HepG2 (cell line): ENCODE results near the gene EFS. TPM values are rescaled to one million over a fixed set of nuclear protein-coding genes. Genes with fewer than 3 reads are reported as not detected.

Experiments used
- CHD2 ChIP-seq: IDR thresholded peaks from 2 replicates; pipeline ENCODE4 v1.6.1; 2011; ENCODE audit warnings: low read depth, low read length, improper control_type of control experiment
- HDAC1 ChIP-seq: sonication (generic); formaldehyde crosslinking; IDR thresholded peaks from 2 replicates; pipeline ENCODE4 v1.5.1; 2020; ENCODE audit warnings: mild to moderate bottlenecking, missing genetic modification reagents
- HHEX ChIP-seq: IDR thresholded peaks from 2 replicates; pipeline ENCODE4 v1.6.1; 2016; ENCODE audit warnings: control low read depth
- HMG20B ChIP-seq: conservative IDR thresholded peaks from 2 replicates; pipeline ENCODE4 v1.6.1; 2016; ENCODE audit warnings: missing genetic modification reagents, missing compliant biosample characterization
- MBNL3 ChIP-seq: fragments of 250-450 bp; sonication (Bioruptor Pico); conservative IDR thresholded peaks from 2 replicates; pipeline ENCODE4 v1.8.0; 2022; ENCODE audit warnings: mild to moderate bottlenecking, inconsistent platforms
- MEF2D ChIP-seq: sonication (generic); formaldehyde crosslinking; IDR thresholded peaks from 2 replicates; pipeline ENCODE4 v1.5.1; 2020; ENCODE audit warnings: mild to moderate bottlenecking, missing genetic modification reagents
- PAF1 ChIP-seq: IDR thresholded peaks from 2 replicates; pipeline ENCODE4 v1.6.1; 2016; ENCODE audit warnings: missing genetic modification reagents, missing compliant biosample characterization
- ZBTB7A ChIP-seq: sonication (generic); formaldehyde crosslinking; IDR thresholded peaks from 2 replicates; pipeline ENCODE4 v1.8.0; 2022; ENCODE audit warnings: mild to moderate bottlenecking, missing genetic modification reagents
- ZNF30 ChIP-seq: sonication (generic); formaldehyde crosslinking; IDR thresholded peaks from 2 replicates; pipeline ENCODE4 v1.5.0; 2020; ENCODE audit warnings: mild to moderate bottlenecking, missing genetic modification reagents
- ZNF337 ChIP-seq: sonication (generic); formaldehyde crosslinking; IDR thresholded peaks from 2 replicates; pipeline ENCODE4 v1.5.1; 2020; ENCODE audit warnings: missing genetic modification reagents, low read depth, mild to moderate bottlenecking, borderline replicate concordance
- ZNF547 ChIP-seq: sonication (generic); formaldehyde crosslinking; IDR thresholded peaks from 2 replicates; pipeline ENCODE4 v1.5.1; 2020; ENCODE audit warnings: mild to moderate bottlenecking, missing genetic modification reagents
- ZNF709 ChIP-seq: sonication (generic); formaldehyde crosslinking; IDR thresholded peaks from 2 replicates; pipeline ENCODE4 v1.5.0; 2020; ENCODE audit warnings: mild to moderate bottlenecking, missing genetic modification reagents
- ZNF749 ChIP-seq: sonication (generic); formaldehyde crosslinking; IDR thresholded peaks from 2 replicates; pipeline ENCODE4 v1.8.0; 2022; ENCODE audit warnings: mild to moderate bottlenecking, missing genetic modification reagents, moderate library complexity, borderline replicate concordance
- ZNF768 ChIP-seq: sonication (generic); formaldehyde crosslinking; IDR thresholded peaks from 2 replicates; pipeline ENCODE4 v1.4.0; 2020; ENCODE audit warnings: missing genetic modification reagents
- ZSCAN25 ChIP-seq: sonication (generic); formaldehyde crosslinking; IDR thresholded peaks from 2 replicates; pipeline ENCODE4 v1.8.0; 2022; ENCODE audit warnings: mild to moderate bottlenecking, missing genetic modification reagents
- ZSCAN31 ChIP-seq: sonication (generic); formaldehyde crosslinking; IDR thresholded peaks from 2 replicates; pipeline ENCODE4 v1.5.0; 2020; ENCODE audit warnings: low read depth, mild to moderate bottlenecking, missing genetic modification reagents
- polyA plus RNA-seq, 8 experiments: library from polyadenylated mRNA; depleted of rRNA in 3 of 8; stranded (reverse) in 7 of 8; unstranded in 1 of 8; fragments of >200 nt; fragmentation: Illumina TruSeq in 4 of 8; extraction: Trizol in 4 of 8; gene quantifications; 2 replicates each; pipeline versions ENCODE4 v1.2.1 to v1.2.3, GENCODE V29; 2011 to 2016; ENCODE audit warnings: low read depth in 4 of 8, missing spikeins in 1 of 8, mixed read lengths in 1 of 8; ENCODE audit not compliant: insufficient read depth in 1 of 8
- total RNA-seq, 5 experiments: library from RNA; depleted of rRNA; stranded (reverse); fragments of >200 nt; fragmentation: Illumina TruSeq; extraction: Trizol; gene quantifications; 2 replicates each; pipeline ENCODE4 v1.2.3, GENCODE V29; 2016; ENCODE audit warnings: low read depth in 1 of 5
- TF ChIP-seq, protein P1 (sequence below): sonication (generic); formaldehyde crosslinking; conservative IDR thresholded peaks from 2 replicates; pipeline ENCODE4 v1.4.0; 2020; ENCODE audit warnings: missing genetic modification reagents
- TF ChIP-seq, protein P2 (sequence below): sonication (generic); formaldehyde crosslinking; IDR thresholded peaks from 2 replicates; pipeline ENCODE4 v1.4.0; 2020; ENCODE audit warnings: missing genetic modification reagents
- TF ChIP-seq, protein P3 (sequence below): sonication (generic); formaldehyde crosslinking; IDR thresholded peaks from 2 replicates; pipeline ENCODE4 v1.8.1; 2022; ENCODE audit warnings: low read depth, mild to moderate bottlenecking, missing genetic modification reagents

The EFS gene
- total and polyA plus RNA-seq, 2 of the 13 experiments (the other 11 are each of a cell fraction or from before 2014, with no cell fraction given), result not detected

DNA sequence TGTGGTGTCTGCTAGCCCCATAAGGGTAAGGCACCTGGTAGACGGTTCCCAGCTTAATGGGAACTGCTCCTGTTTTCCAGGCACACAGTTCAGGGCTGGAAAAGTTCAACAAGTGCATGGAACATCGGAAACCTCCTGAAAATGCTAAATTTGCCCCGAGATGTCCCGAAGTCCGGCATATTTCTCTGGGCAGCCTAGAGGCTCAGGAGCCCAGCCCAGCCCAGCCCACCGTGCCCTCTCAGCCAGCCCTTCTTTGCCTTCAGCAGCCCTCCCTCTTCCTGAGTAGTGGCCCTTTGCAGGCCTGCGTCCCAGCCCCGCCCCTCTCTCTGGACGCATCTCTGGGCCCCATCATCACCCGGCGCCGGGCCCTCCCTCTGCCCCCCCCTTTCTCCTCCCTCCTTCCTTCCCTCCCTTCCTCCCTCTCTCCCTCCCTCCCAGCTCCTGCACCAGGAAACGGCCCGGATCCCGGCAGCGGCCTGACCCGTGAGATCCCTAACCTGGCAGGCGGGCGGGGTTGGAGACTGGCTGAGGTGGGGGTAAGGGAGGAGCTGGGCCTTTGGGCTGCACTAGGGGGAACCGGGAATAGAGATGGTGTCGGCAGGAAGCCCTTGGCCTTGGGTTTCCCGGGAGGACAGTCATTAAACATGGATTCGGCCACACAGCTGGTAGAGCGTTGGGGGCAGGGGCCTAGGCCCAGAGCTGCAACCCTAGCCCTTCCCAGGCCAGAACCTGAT lies 58.4 kb downstream of the EFS start, which contains the start of gene BCL2L2 (continued):
- peak; percentile 80 for TF ChIP-seq ZNF768
- peak; percentile 89; the same call in 1 of the 2 replicates for TF ChIP-seq ZNF337 (CRISPR knock-in tag)
- TF ChIP-seq CHD2, result peak; percentile 47
- peak; percentile 99 for TF ChIP-seq ZNF547
- TF ChIP-seq MEF2D (CRISPR knock-in tag), result peak; percentile 96
- peak; percentile 78 for TF ChIP-seq ZNF709
- TF ChIP-seq, protein P1, sequence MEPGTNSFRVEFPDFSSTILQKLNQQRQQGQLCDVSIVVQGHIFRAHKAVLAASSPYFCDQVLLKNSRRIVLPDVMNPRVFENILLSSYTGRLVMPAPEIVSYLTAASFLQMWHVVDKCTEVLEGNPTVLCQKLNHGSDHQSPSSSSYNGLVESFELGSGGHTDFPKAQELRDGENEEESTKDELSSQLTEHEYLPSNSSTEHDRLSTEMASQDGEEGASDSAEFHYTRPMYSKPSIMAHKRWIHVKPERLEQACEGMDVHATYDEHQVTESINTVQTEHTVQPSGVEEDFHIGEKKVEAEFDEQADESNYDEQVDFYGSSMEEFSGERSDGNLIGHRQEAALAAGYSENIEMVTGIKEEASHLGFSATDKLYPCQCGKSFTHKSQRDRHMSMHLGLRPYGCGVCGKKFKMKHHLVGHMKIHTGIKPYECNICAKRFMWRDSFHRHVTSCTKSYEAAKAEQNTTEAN (CRISPR knock-in tag), result peak; percentile 78; the same call in 1 of the 2 replicates
- peak; percentile 88 for TF ChIP-seq ZBTB7A (CRISPR knock-in tag)
- no peak for TF ChIP-seq MBNL3 (CRISPR knock-in tag)
- peak; percentile 97 for TF ChIP-seq ZSCAN31
- TF ChIP-seq, protein P2, sequence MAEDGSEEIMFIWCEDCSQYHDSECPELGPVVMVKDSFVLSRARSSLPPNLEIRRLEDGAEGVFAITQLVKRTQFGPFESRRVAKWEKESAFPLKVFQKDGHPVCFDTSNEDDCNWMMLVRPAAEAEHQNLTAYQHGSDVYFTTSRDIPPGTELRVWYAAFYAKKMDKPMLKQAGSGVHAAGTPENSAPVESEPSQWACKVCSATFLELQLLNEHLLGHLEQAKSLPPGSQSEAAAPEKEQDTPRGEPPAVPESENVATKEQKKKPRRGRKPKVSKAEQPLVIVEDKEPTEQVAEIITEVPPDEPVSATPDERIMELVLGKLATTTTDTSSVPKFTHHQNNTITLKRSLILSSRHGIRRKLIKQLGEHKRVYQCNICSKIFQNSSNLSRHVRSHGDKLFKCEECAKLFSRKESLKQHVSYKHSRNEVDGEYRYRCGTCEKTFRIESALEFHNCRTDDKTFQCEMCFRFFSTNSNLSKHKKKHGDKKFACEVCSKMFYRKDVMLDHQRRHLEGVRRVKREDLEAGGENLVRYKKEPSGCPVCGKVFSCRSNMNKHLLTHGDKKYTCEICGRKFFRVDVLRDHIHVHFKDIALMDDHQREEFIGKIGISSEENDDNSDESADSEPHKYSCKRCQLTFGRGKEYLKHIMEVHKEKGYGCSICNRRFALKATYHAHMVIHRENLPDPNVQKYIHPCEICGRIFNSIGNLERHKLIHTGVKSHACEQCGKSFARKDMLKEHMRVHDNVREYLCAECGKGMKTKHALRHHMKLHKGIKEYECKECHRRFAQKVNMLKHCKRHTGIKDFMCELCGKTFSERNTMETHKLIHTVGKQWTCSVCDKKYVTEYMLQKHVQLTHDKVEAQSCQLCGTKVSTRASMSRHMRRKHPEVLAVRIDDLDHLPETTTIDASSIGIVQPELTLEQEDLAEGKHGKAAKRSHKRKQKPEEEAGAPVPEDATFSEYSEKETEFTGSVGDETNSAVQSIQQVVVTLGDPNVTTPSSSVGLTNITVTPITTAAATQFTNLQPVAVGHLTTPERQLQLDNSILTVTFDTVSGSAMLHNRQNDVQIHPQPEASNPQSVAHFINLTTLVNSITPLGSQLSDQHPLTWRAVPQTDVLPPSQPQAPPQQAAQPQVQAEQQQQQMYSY (CRISPR knock-in tag), result 0 out of 2 replicates have a peak, but pooled peaks have one; percentile 10
- TF ChIP-seq PAF1, result 0 out of 2 replicates have a peak, but pooled peaks have one; percentile 32
- TF ChIP-seq ZSCAN25 (CRISPR knock-in tag), result peak; percentile 94
- TF ChIP-seq HDAC1 (CRISPR knock-in tag), result no peak
- peak; percentile 87; the same call in 1 of the 2 replicates for TF ChIP-seq HMG20B (CRISPR knock-in tag)
- TF ChIP-seq ZNF749 (CRISPR knock-in tag), result peak; percentile 97; the same call in 1 of the 2 replicates
- TF ChIP-seq, protein P3, sequence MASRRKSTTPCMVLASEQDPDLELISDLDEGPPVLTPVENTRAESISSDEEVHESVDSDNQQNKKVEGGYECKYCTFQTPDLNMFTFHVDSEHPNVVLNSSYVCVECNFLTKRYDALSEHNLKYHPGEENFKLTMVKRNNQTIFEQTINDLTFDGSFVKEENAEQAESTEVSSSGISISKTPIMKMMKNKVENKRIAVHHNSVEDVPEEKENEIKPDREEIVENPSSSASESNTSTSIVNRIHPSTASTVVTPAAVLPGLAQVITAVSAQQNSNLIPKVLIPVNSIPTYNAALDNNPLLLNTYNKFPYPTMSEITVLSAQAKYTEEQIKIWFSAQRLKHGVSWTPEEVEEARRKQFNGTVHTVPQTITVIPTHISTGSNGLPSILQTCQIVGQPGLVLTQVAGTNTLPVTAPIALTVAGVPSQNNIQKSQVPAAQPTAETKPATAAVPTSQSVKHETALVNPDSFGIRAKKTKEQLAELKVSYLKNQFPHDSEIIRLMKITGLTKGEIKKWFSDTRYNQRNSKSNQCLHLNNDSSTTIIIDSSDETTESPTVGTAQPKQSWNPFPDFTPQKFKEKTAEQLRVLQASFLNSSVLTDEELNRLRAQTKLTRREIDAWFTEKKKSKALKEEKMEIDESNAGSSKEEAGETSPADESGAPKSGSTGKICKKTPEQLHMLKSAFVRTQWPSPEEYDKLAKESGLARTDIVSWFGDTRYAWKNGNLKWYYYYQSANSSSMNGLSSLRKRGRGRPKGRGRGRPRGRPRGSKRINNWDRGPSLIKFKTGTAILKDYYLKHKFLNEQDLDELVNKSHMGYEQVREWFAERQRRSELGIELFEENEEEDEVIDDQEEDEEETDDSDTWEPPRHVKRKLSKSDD (CRISPR knock-in tag), result peak; percentile 90
- TF ChIP-seq ZNF30 (CRISPR knock-in tag), result no peak
- TF ChIP-seq HHEX (CRISPR knock-in tag), result peak; percentile 24; the same call in 1 of the 2 replicates
